Measurements from ENCODE around the gene TRIM56.

DNA sequence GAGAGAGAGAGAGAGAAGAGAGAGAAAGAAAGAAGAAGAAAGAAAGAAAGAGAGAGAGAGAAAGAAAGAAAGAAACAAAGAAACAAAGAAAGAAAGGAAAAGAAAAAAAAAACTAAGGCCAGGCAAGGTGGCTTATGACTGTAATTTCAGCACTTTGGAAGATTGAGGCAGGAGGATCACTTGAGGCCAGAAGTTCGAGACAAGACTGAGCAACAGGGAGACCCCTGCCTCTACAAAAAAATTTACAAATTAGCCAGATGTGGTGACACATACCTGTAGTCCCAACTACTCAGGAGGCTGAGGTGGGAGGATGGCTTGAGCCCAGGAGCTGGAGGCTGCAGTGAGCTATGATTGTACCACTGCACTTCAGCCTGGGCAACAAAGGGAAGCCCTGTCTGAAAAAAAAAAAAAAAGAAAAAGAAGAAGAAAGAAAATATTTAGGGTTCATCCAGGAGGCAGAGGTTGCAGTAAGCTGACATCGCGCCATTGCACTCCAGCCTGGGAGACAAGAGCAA is 44.4 kb downstream of the TRIM56 start:
- TF ChIP-seq CTCF (IDR thresholded peaks at IDR 0.05), result no peak
- no peak for TF ChIP-seq EP300 (IDR thresholded peaks at IDR 0.05)
